ENCODE measurements around the gene FRMPD4. TPM values are rescaled to one million over a fixed set of nuclear protein-coding genes. Genes with fewer than 3 reads are reported as not detected.

Gene FRMPD4
- total RNA-seq, 1 donor from 2014 or later: not detected

DNA sequence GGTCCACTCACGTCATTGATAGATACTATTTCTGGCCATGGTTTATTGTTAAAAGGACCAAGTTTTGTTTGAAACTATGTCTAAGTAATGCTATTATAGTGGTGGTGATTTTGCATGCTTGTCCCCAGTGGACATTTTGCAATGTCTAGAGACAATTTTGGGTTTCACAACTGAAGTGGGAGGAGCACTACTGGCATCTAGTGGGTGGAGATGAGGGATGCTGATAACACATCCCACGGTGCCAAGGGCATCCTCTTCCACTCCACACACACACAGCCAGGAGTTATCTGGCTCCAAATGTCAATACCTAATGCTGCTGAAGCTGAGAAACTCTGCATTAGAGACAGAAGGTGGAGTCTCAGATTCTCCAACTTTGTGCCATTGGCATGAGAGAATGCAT, 131.2 kb downstream of the FRMPD4 start:
- intact Hi-C loops (cut with micrococcal nuclease): no loop called here
- no peaks in the 10 kb centered on the region for H3K9me3 Mint-ChIP-seq
- DNase-seq (ENCODE audit: low spot score): no peak
- no peaks in the 10 kb centered on the region for H3K36me3 Mint-ChIP-seq (ENCODE audit: low read depth)
- H3K27me3 Mint-ChIP-seq (ENCODE audit: low read depth): no peaks in the 10 kb centered on the region
- H3K4me3 Mint-ChIP-seq (ENCODE audit: low read depth): no peak overlapping the region
- no peak overlapping the region for H3K27ac Mint-ChIP-seq
- H3K4me1 Mint-ChIP-seq (ENCODE audit: low read depth): no peaks in the 10 kb centered on the region

- Mint-ChIP-seq H3K9me3 (no peaks in the 10 kb centered on the region), H3K4me3 (ENCODE audit: low read depth) (no peak overlapping the region), H3K4me1 (ENCODE audit: low read depth) (no peaks in the 10 kb centered on the region), H3K27ac (no peak overlapping the region), H3K36me3 (ENCODE audit: low read depth) (no peaks in the 10 kb centered on the region), H3K27me3 (ENCODE audit: low read depth) (no peaks in the 10 kb centered on the region)
- intact Hi-C loops (cut with micrococcal nuclease): no loop called here
- DNase-seq (ENCODE audit: low spot score): no peak
Observed at GRCh38 chrX:12278151-12278550, 139.9 kb downstream of the FRMPD4 start.

GRCh38 chrX:12282991-12283390, 144.7 kb downstream of the FRMPD4 start:
- no peak overlapping the region for H3K27ac Mint-ChIP-seq
- no peak for DNase-seq (ENCODE audit: low spot score)
- no peaks in the 10 kb centered on the region for H3K36me3 Mint-ChIP-seq (ENCODE audit: low read depth)
- no peaks in the 10 kb centered on the region for H3K9me3 Mint-ChIP-seq
- no peaks in the 10 kb centered on the region for H3K27me3 Mint-ChIP-seq (ENCODE audit: low read depth)
- no peak overlapping the region for H3K4me3 Mint-ChIP-seq (ENCODE audit: low read depth)
- no peaks in the 10 kb centered on the region for H3K4me1 Mint-ChIP-seq (ENCODE audit: low read depth)
- intact Hi-C loops (cut with micrococcal nuclease): no loop called here

- H3K4me3 Mint-ChIP-seq (ENCODE audit: low read depth): no peak overlapping the region
- no peaks in the 10 kb centered on the region for H3K9me3 Mint-ChIP-seq
- no peak for DNase-seq (ENCODE audit: low spot score)
- H3K27me3 Mint-ChIP-seq (ENCODE audit: low read depth): no peaks in the 10 kb centered on the region
- intact Hi-C loops (cut with micrococcal nuclease): no loop called here
- H3K36me3 Mint-ChIP-seq (ENCODE audit: low read depth): no peaks in the 10 kb centered on the region
- H3K4me1 Mint-ChIP-seq (ENCODE audit: low read depth): no peaks in the 10 kb centered on the region
- no peak overlapping the region for H3K27ac Mint-ChIP-seq
Observed at GRCh38 chrX:12292996-12293765, 154.9 kb downstream of the FRMPD4 start.

DNA sequence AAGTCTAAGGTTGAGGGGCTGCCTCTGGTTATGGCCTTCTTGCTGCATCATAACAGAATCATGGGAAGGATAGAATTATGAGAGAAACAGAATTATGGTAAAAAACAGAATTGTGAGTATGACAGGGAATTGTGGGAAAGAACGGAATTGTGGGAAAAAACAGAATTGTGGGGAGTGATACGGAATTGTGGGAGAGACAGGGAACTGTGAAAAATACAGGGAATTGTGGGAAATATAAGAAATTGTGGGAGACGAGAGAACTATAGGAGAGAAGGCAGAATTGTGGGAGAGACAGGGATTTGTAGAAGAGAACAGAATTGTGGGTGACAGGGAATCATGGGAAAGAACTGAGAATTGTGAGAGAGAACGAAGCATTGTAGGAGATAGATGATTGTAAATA, 159.1 kb downstream of the FRMPD4 start:
- no peaks in the 10 kb centered on the region for H3K9me3 Mint-ChIP-seq
- H3K27ac Mint-ChIP-seq: no peak overlapping the region
- DNase-seq (ENCODE audit: low spot score): no peak
- H3K4me1 Mint-ChIP-seq (ENCODE audit: low read depth): no peaks in the 10 kb centered on the region
- intact Hi-C loops (cut with micrococcal nuclease): no loop called here
- H3K36me3 Mint-ChIP-seq (ENCODE audit: low read depth): no peaks in the 10 kb centered on the region
- no peak overlapping the region for H3K4me3 Mint-ChIP-seq (ENCODE audit: low read depth)
- H3K27me3 Mint-ChIP-seq (ENCODE audit: low read depth): no peaks in the 10 kb centered on the region

- Mint-ChIP-seq H3K27ac (no peak overlapping the region), H3K27me3 (ENCODE audit: low read depth) (no peaks in the 10 kb centered on the region), H3K36me3 (ENCODE audit: low read depth) (no peaks in the 10 kb centered on the region), H3K9me3 (no peaks in the 10 kb centered on the region), H3K4me1 (ENCODE audit: low read depth) (no peaks in the 10 kb centered on the region), H3K4me3 (ENCODE audit: low read depth) (no peak overlapping the region)
- DNase-seq (ENCODE audit: low spot score): no peak
- intact Hi-C loops (cut with micrococcal nuclease): no loop called here
Observed at GRCh38 chrX:12301288-12301687, 163.0 kb downstream of the FRMPD4 start.

DNA sequence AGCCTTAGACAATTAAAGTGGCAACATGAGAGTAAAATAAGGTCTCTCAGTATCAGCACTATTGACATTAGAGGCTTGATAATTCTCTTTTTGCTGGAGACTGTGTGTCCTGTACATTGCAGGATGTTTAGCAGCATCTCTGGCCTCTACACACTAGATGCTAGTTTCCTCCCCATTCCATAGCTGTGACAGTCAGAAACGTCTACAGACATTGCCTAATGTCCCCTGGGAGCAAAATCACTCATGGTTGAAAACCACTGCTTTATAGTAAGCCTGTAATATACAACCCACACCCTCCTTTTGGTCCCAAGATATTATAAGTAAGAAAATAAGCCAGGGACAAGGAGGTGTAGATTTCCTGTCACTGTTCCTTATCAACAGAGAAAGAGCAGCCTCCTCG, 166.0 kb downstream of the FRMPD4 start:
- H3K4me1 Mint-ChIP-seq (ENCODE audit: low read depth): no peaks in the 10 kb centered on the region
- DNase-seq (ENCODE audit: low spot score): no peak
- no peaks in the 10 kb centered on the region for H3K9me3 Mint-ChIP-seq
- no peaks in the 10 kb centered on the region for H3K27me3 Mint-ChIP-seq (ENCODE audit: low read depth)
- intact Hi-C loops (cut with micrococcal nuclease): no loop called here
- no peak overlapping the region for H3K27ac Mint-ChIP-seq
- H3K4me3 Mint-ChIP-seq (ENCODE audit: low read depth): no peak overlapping the region
- H3K36me3 Mint-ChIP-seq (ENCODE audit: low read depth): no peaks in the 10 kb centered on the region

DNA sequence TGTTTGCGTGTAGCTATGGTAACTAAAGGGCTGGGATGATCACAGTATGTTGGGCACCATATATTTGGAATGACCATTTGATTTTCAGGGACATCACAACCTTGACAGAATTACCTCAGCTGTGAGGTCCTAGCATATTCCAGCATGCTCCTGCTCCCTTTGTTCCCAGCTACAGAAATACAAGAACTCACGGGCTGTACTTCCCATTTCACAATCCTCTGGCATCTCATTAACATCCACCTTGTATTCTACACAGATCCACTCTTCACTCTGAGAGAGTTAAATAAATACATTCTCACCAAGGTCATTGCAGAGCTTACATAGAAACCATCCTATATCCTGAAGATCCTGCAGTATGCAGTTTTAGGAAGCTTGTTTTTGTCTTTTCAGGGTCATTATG, 169.7 kb downstream of the FRMPD4 start:
- Mint-ChIP-seq H3K36me3 (ENCODE audit: low read depth) (no peaks in the 10 kb centered on the region), H3K9me3 (no peaks in the 10 kb centered on the region), H3K4me3 (ENCODE audit: low read depth) (no peak overlapping the region), H3K27me3 (ENCODE audit: low read depth) (no peaks in the 10 kb centered on the region), H3K4me1 (ENCODE audit: low read depth) (no peaks in the 10 kb centered on the region), H3K27ac (no peak overlapping the region)
- DNase-seq (ENCODE audit: low spot score): no peak
- intact Hi-C loops (cut with micrococcal nuclease): no loop called here

DNA sequence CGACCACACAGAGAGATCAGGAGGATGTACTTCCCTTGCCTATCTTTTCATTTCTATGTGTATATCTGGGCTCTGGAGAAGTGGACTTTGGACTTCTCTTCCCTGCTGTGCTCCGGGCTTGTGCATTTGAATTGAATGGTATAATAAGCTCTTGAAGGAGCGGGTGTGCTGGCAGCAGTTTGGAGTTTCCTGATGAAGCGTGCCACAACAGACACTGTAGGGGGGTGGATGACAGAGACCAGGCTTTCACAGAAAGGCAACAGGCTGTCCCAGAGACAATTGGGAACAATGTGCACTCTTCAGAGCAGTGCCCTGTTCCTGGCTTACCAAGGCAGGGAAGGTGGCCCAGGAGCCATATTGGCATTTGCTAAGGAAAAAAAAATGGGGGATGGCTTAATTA, 170.1 kb downstream of the FRMPD4 start:
- no peak for DNase-seq (ENCODE audit: low spot score)
- H3K4me3 Mint-ChIP-seq (ENCODE audit: low read depth): no peak overlapping the region
- no peaks in the 10 kb centered on the region for H3K4me1 Mint-ChIP-seq (ENCODE audit: low read depth)
- intact Hi-C loops (cut with micrococcal nuclease): no loop called here
- H3K9me3 Mint-ChIP-seq: no peaks in the 10 kb centered on the region
- no peaks in the 10 kb centered on the region for H3K27me3 Mint-ChIP-seq (ENCODE audit: low read depth)
- H3K36me3 Mint-ChIP-seq (ENCODE audit: low read depth): no peaks in the 10 kb centered on the region
- no peak overlapping the region for H3K27ac Mint-ChIP-seq

- intact Hi-C loops (cut with micrococcal nuclease): no loop called here
- no peak overlapping the region for H3K4me3 Mint-ChIP-seq (ENCODE audit: low read depth)
- H3K27ac Mint-ChIP-seq: no peak overlapping the region
- H3K4me1 Mint-ChIP-seq (ENCODE audit: low read depth): no peaks in the 10 kb centered on the region
- no peak for DNase-seq (ENCODE audit: low spot score)
- no peaks in the 10 kb centered on the region for H3K9me3 Mint-ChIP-seq
- no peaks in the 10 kb centered on the region for H3K27me3 Mint-ChIP-seq (ENCODE audit: low read depth)
- no peaks in the 10 kb centered on the region for H3K36me3 Mint-ChIP-seq (ENCODE audit: low read depth)
Observed at GRCh38 chrX:12309040-12309743, 170.9 kb downstream of the FRMPD4 start.

DNA sequence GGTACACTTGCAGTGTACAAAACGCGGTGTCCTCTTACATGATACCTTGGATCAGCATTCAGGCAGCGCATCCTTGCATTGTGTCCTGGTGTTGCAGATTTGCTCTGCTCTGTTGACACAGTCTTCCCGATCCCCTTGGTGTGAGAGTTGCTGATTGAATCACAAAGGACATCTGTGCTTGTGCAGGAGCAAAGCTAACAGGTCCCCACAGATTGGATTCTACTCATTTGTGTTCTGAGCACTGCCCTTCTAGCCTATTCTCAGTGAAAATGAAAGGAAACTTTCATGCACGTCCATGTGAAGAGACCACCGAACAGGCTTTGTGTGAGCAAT, 171.4 kb downstream of the FRMPD4 start:
- H3K4me1 Mint-ChIP-seq (ENCODE audit: low read depth): no peaks in the 10 kb centered on the region
- H3K4me3 Mint-ChIP-seq (ENCODE audit: low read depth): no peak overlapping the region
- H3K36me3 Mint-ChIP-seq (ENCODE audit: low read depth): no peaks in the 10 kb centered on the region
- intact Hi-C loops (cut with micrococcal nuclease): no loop called here
- no peak overlapping the region for H3K27ac Mint-ChIP-seq
- DNase-seq (ENCODE audit: low spot score): no peak
- H3K9me3 Mint-ChIP-seq: no peaks in the 10 kb centered on the region
- no peaks in the 10 kb centered on the region for H3K27me3 Mint-ChIP-seq (ENCODE audit: low read depth)

GRCh38 chrX:12314651-12315050, 176.4 kb downstream of the FRMPD4 start:
- no peak for DNase-seq (ENCODE audit: low spot score)
- intact Hi-C loops (cut with micrococcal nuclease): no loop called here
- no peaks in the 10 kb centered on the region for H3K9me3 Mint-ChIP-seq
- H3K27ac Mint-ChIP-seq: no peak overlapping the region
- H3K36me3 Mint-ChIP-seq (ENCODE audit: low read depth): no peaks in the 10 kb centered on the region
- H3K4me3 Mint-ChIP-seq (ENCODE audit: low read depth): no peak overlapping the region
- H3K4me1 Mint-ChIP-seq (ENCODE audit: low read depth): no peaks in the 10 kb centered on the region
- H3K27me3 Mint-ChIP-seq (ENCODE audit: low read depth): no peaks in the 10 kb centered on the region

- no peak for DNase-seq (ENCODE audit: low spot score)
- H3K9me3 Mint-ChIP-seq: no peaks in the 10 kb centered on the region
- H3K4me1 Mint-ChIP-seq (ENCODE audit: low read depth): no peaks in the 10 kb centered on the region
- no peaks in the 10 kb centered on the region for H3K36me3 Mint-ChIP-seq (ENCODE audit: low read depth)
- H3K4me3 Mint-ChIP-seq (ENCODE audit: low read depth): no peak overlapping the region
- H3K27ac Mint-ChIP-seq: no peak overlapping the region
- H3K27me3 Mint-ChIP-seq (ENCODE audit: low read depth): no peaks in the 10 kb centered on the region
- intact Hi-C loops (cut with micrococcal nuclease): no loop called here
Observed at GRCh38 chrX:12315526-12315925, 177.3 kb downstream of the FRMPD4 start.

All from activated T-helper 2 cell treated with anti-CD3 and anti-CD28 coated beads, Interferon-gamma antibody, Interleukin-2, Interleukin-4, amounts not matched to agents 10 μg/mL and 5 μg/mL and 100 μg/mL, durations not matched to agents 14 hours and 24 hours and 36 hours (primary cell).